ENCODE measurements around the gene KPNA1.

- TF ChIP-seq CTCF (IDR thresholded peaks at IDR 0.05) = no peak
- no peak for TF ChIP-seq EP300 (IDR thresholded peaks at IDR 0.05)
- TF ChIP-seq POLR2A (IDR thresholded peaks at IDR 0.05) = no peak
Measured at GRCh38 chr3:122410639-122411038, 104.1 kb downstream of the KPNA1 start.
